HCT116 (cell line): ENCODE measurements around the gene HES1. TPM values are rescaled to one million over a fixed set of nuclear protein-coding genes. Genes with fewer than 3 reads are reported as not detected.

Experiments
- ATAC-seq: fragments of 200-7000 bp; cut with Tn5 transposase; 2 replicates; pipeline ENCODE4 v1.9.1; 2020; ENCODE audit warnings: mild to moderate bottlenecking, moderate library complexity
- BruUV-seq: library from RNA; stranded (reverse); fragments of 400-500 nt; replicated peaks from 2 replicates; lab custom pipeline; 2021; lab: Mats Ljungman, UMichigan
- CTCF ChIA-PET: fragments of 300-600 bp; sonication (Branson Sonifier 250); formaldehyde crosslinking; loops from one replicate; lab custom pipeline; 2021; ENCODE audit warnings: antibody characterized with exemption; lab: Charles Lee
- POLR2A ChIA-PET: fragments of 300-600, 350-600 bp; sonication (Branson Sonifier 250); formaldehyde crosslinking; loops from one replicate; lab custom pipeline; 2021; ENCODE audit warnings: antibody characterized with exemption; lab: Charles Lee
- RAD21 ChIA-PET, 2 experiments: fragments of 300-600 bp; sonication (Branson Sonifier 250); formaldehyde crosslinking; loops; one replicate each; lab custom pipeline; 2023; ENCODE audit warnings: low total read pairs in 2 of 2; ENCODE audit not compliant: uncharacterized antibody in 2 of 2, unreplicated experiment in 2 of 2, low non-redundant PET in 1 of 2; lab: Charles Lee
- DNase-seq: peaks from one replicate; pipeline ENCODE4 v3.0.0-alpha.2; 2010; ENCODE audit warnings: low read depth, low spot score
- H2AFZ ChIP-seq: fragments of 200-600 bp; shearing (Covaris generic), sonication (generic); 2 replicates; pipeline ENCODE4 v1.6.1; 2017; ENCODE audit warnings: low read depth, mixed run types, mixed read lengths, antibody characterized with exemption, low read length; ENCODE audit not compliant: poor library complexity, severe bottlenecking
- H3K27ac ChIP-seq: 2 replicates; pipeline ENCODE4 v1.5.1; 2012; ENCODE audit warnings: low read depth, low read length
- H3K27me3 ChIP-seq: fragments of 200-600 bp; sonication (generic); 2 replicates; pipeline ENCODE4 v1.6.1; 2016; ENCODE audit warnings: mixed run types, low read length, mixed read lengths; ENCODE audit not compliant: insufficient read depth
- H3K36me3 ChIP-seq, 2 experiments: fragments of 200-500 bp in 1 of 2; fragments of 200-600 bp in 1 of 2; sonication (Bioruptor generic) in 1 of 2; sonication (generic) in 1 of 2; 2 replicates each; pipeline versions ENCODE4 v1.5.1 to v1.6.1; 2014 to 2016; ENCODE audit warnings: low read length in 2 of 2, inconsistent platforms in 1 of 2, mixed read lengths in 1 of 2, mixed run types in 1 of 2; ENCODE audit not compliant: insufficient read depth in 2 of 2, control insufficient read depth in 1 of 2
- H3K4me1 ChIP-seq, 2 experiments: fragments of 200-600 bp in 1 of 2; sonication (generic) in 1 of 2; 2 replicates each; pipeline versions ENCODE4 v1.5.1 to v1.6.1; 2012 to 2017; ENCODE audit warnings: low read length in 2 of 2, inconsistent platforms in 1 of 2, mild to moderate bottlenecking in 1 of 2, mixed read lengths in 1 of 2, mixed run types in 1 of 2, moderate library complexity in 1 of 2; ENCODE audit not compliant: insufficient read depth in 2 of 2, control insufficient read depth in 1 of 2
- H3K4me2 ChIP-seq: fragments of 200-600 bp; sonication (generic); 2 replicates; pipeline ENCODE4 v1.6.1; 2017; ENCODE audit warnings: mixed run types, low read length, mixed read lengths
- H3K4me3 ChIP-seq, 2 experiments: fragments of 200-600 bp in 1 of 2; sonication (generic) in 1 of 2; replicated peaks in 1 of 2; 2 replicates each; pipeline ENCODE4 v1.5.1; 2011 to 2016; ENCODE audit warnings: low read length in 2 of 2, control low read depth in 1 of 2, low read depth in 1 of 2, mild to moderate bottlenecking in 1 of 2, mixed read lengths in 1 of 2, mixed run types in 1 of 2
- H3K79me2 ChIP-seq: fragments of 200-600 bp; sonication (generic); 2 replicates; pipeline ENCODE4 v1.6.1; 2017; ENCODE audit warnings: mild to moderate bottlenecking, mixed run types, low read length, moderate library complexity, mixed read lengths; ENCODE audit not compliant: insufficient read depth
- H3K9ac ChIP-seq: fragments of 200-600 bp; sonication (generic); 2 replicates; pipeline ENCODE4 v1.6.1; 2016; ENCODE audit warnings: low read length, mixed read lengths
- H3K9me2 ChIP-seq: fragments of 200-600 bp; sonication (generic), shearing (Covaris generic); 2 replicates; pipeline ENCODE4 v1.6.1; 2017; ENCODE audit warnings: mixed run types, mild to moderate bottlenecking, moderate library complexity; ENCODE audit not compliant: insufficient read depth
- H3K9me3 ChIP-seq, 2 experiments: fragments of 200-500 bp in 1 of 2; fragments of 200-600 bp in 1 of 2; sonication (Bioruptor generic) in 1 of 2; sonication (generic) in 1 of 2; 2 replicates each; pipeline ENCODE4 v1.6.1; 2014 to 2017; ENCODE audit warnings: low read length in 2 of 2, mixed read lengths in 2 of 2, inconsistent platforms in 1 of 2, low read depth in 1 of 2, mild to moderate bottlenecking in 1 of 2, mixed run types in 1 of 2, moderate library complexity in 1 of 2; ENCODE audit not compliant: control insufficient read depth in 1 of 2, insufficient read depth in 1 of 2
- H4K20me1 ChIP-seq: fragments of 200-600 bp; sonication (generic), shearing (Covaris generic); 2 replicates; pipeline ENCODE4 v1.6.1; 2017; ENCODE audit warnings: mixed run types, mild to moderate bottlenecking, moderate library complexity; ENCODE audit not compliant: insufficient read depth
- CBX3 ChIP-seq: IDR thresholded peaks from 2 replicates; pipeline ENCODE4 v1.6.1; 2012; ENCODE audit warnings: low read depth
- TCF7L2 ChIP-seq: IDR thresholded peaks from 2 replicates; pipeline ENCODE4 v1.7.0; 2011; ENCODE audit warnings: borderline replicate concordance, inconsistent platforms; ENCODE audit not compliant: insufficient read depth, insufficient read length; ENCODE audit errors: extremely low read depth
- intact Hi-C: fragments of 100-400 bp; cut with micrococcal nuclease; formaldehyde crosslinking; loops from 2 replicates; pipeline ENCODE4 v1.10.0; 2022
- total RNA-seq: library from RNA; stranded (reverse); gene quantifications from one replicate; pipeline ENCODE4 v1.2.1, GENCODE V29; 2021; ENCODE audit not compliant: unreplicated experiment
- TF ChIP-seq, protein P1 (sequence below): IDR thresholded peaks from 2 replicates; pipeline ENCODE4 v1.6.1; 2011; ENCODE audit warnings: mild to moderate bottlenecking, low read length, moderate library complexity; ENCODE audit not compliant: insufficient replicate concordance; ENCODE audit errors: extremely low read depth

The HES1 gene
- total RNA-seq, 1 experiment from 2014 or later: 32.9 TPM

DNA sequence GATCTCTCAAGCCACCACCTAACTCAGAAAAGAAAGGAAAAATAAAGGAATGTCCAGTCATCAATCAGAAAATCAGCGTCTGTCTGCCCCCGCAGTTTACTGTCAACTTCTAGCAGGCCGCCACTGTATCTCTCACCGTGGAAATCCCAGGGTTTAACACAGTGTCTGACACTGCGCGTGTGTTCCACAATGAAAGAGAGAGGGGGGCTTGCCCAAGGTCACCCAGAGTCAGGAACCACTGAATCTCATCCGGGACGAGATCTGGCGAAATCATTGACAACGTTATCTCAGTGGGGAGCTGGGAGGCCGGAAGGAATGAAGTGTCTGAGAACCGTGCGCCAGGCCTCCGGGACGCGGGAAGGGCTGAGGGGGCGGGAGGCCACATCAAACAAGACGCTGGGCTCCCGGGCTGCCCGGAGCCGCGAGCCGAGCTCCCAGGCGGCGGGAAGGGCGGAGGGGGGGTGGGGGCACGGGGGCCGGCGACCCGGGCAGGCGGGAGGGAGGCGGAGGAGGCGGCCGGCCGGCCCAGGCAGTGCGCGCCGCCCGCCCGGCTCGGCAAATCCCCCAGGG, 2.2 kb upstream of the HES1 start:
- TF ChIP-seq, protein P1, sequence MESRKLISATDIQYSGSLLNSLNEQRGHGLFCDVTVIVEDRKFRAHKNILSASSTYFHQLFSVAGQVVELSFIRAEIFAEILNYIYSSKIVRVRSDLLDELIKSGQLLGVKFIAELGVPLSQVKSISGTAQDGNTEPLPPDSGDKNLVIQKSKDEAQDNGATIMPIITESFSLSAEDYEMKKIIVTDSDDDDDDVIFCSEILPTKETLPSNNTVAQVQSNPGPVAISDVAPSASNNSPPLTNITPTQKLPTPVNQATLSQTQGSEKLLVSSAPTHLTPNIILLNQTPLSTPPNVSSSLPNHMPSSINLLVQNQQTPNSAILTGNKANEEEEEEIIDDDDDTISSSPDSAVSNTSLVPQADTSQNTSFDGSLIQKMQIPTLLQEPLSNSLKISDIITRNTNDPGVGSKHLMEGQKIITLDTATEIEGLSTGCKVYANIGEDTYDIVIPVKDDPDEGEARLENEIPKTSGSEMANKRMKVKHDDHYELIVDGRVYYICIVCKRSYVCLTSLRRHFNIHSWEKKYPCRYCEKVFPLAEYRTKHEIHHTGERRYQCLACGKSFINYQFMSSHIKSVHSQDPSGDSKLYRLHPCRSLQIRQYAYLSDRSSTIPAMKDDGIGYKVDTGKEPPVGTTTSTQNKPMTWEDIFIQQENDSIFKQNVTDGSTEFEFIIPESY: peak; percentile 30
- TF ChIP-seq TCF7L2 (peak; percentile 92), CBX3 (no peak)
- POLR2A ChIA-PET: interaction anchor here (0.8 to 2.9 kb wide), 2 partner anchors 137 to 344 kb away, joined by 4 to 11 read pairs; no protein-coding TSS in a partner anchor
- Histone ChIP-seq H3K79me2 (peaks cover 14% of the 10 kb centered on the region; the same call in 1 of the 2 replicates), H3K4me3 (peak overlapping the region; percentile 21 to 51), H3K27me3 (peaks cover 14% of the 10 kb centered on the region; the same call in 1 of the 2 replicates), H3K9ac (peak overlapping the region; percentile 61), H4K20me1 (no peaks in the 10 kb centered on the region), H3K4me1 (peaks cover 37 to 77% of the 10 kb centered on the region in 2 experiments), H3K27ac (no peak overlapping the region; the same call in 1 of the 2 replicates), H3K9me2 (no peaks in the 10 kb centered on the region), H3K9me3 (no peaks in the 10 kb centered on the region), H3K4me2 (peak overlapping the region; percentile 77), H3K36me3 (no peaks in the 10 kb centered on the region), H2AFZ (no peak overlapping the region)
- ATAC-seq (peak; percentile 9), DNase-seq (no peak)
- no TSS peak for BruUV-seq
- CTCF ChIA-PET: interaction anchor here (3.6 to 6.4 kb wide), 2 partner anchors 182 to 352 kb away, joined by 16 to 46 read pairs; no protein-coding TSS in a partner anchor
- intact Hi-C loops: loop anchor here (2.0 to 10.0 kb wide), 2 partner anchors 261 to 529 kb away; no protein-coding TSS in a partner anchor
- RAD21 ChIA-PET: no interaction called here
